D341Med (cell line): Measurements from ENCODE around the gene ABHD14A.

Experiments used
- DNase-seq: peaks from one replicate; pipeline ENCODE4 v3.0.0; 2012; ENCODE audit warnings: low spot score

ABHD14A gene

GRCh38 chr3:51941463-51941797, 33.4 kb upstream of the ABHD14A start:
- no peak for DNase-seq

- DNase-seq, result peak; percentile 99
These were observed 32.9 kb upstream of the ABHD14A start, which contains the start of the genes PARP3 and RRP9 for GRCh38 chr3:51941798-51942602. PARP3 (plus strand) TSS chr3:51942363; CDS start chr3:51943356, 993 bp downstream. RRP9 (minus strand) TSS chr3:51941904; CDS start chr3:51941867, 37 bp downstream.

GRCh38 chr3:51942603-51943450, 32.0 kb upstream of the ABHD14A start:
- DNase-seq, result no peak

GRCh38 chr3:51943451-51944391, 31.1 kb upstream of the ABHD14A start:
- no peak for DNase-seq

GRCh38 chr3:51944451-51945021, 30.3 kb upstream of the ABHD14A start:
- no peak for DNase-seq

- DNase-seq, result no peak
These were observed 29.6 kb upstream of the ABHD14A start for GRCh38 chr3:51945031-51945840.

- DNase-seq, result no peak
These were observed 28.7 kb upstream of the ABHD14A start for GRCh38 chr3:51945926-51946705.

- no peak for DNase-seq
These were observed 28.1 kb upstream of the ABHD14A start for GRCh38 chr3:51946796-51947195.

- DNase-seq, result no peak
These were observed 27.5 kb upstream of the ABHD14A start for GRCh38 chr3:51947215-51947900.

GRCh38 chr3:51948016-51948580, 26.8 kb upstream of the ABHD14A start:
- no peak for DNase-seq

GRCh38 chr3:51949121-51949520, 25.7 kb upstream of the ABHD14A start:
- no peak for DNase-seq

- no peak for DNase-seq
These were observed 24.0 kb upstream of the ABHD14A start for GRCh38 chr3:51950899-51951298.

GRCh38 chr3:51953445-51953844, 21.4 kb upstream of the ABHD14A start:
- DNase-seq, result no peak

GRCh38 chr3:51954105-51954504, 20.8 kb upstream of the ABHD14A start:
- no peak for DNase-seq

- DNase-seq, result no peak
These were observed 20.2 kb upstream of the ABHD14A start for GRCh38 chr3:51954713-51955112.

GRCh38 chr3:51955175-51955892, 19.5 kb upstream of the ABHD14A start, which contains the start of gene GPR62:
GPR62 (plus strand) TSS chr3:51955381; CDS start chr3:51955653, 272 bp downstream.
- DNase-seq, result peak; percentile 54

GRCh38 chr3:51955893-51956770, 18.7 kb upstream of the ABHD14A start:
- DNase-seq, result peak; percentile 57
